RWPE1 (cell line): Measurements from ENCODE around the gene KISS1R.

Source experiments
- CTCF ChIA-PET: fragments of 350-600 bp; sonication (Branson Sonifier 250); formaldehyde crosslinking; extraction: SDS; loops from one replicate; lab custom pipeline; 2021; lab: Yijun Ruan, JAX
- POLR2A ChIA-PET: fragments of 400-600 bp; formaldehyde crosslinking; extraction: SDS; loops from one replicate; lab custom pipeline; 2020; ENCODE audit warnings: antibody characterized with exemption; ENCODE audit not compliant: low non-redundant PET; lab: Yijun Ruan, JAX
- DNase-seq: peaks from one replicate; pipeline ENCODE4 v3.0.0; 2012; ENCODE audit warnings: low spot score
- H3K27ac ChIP-seq: fragments of 450-650 bp; 2 replicates; pipeline ENCODE4 v1.5.1; 2017
- TF ChIP-seq, protein P1 (sequence below): fragments of 450-650 bp; conservative IDR thresholded peaks from 2 replicates; pipeline ENCODE4 v1.5.1; 2017; ENCODE audit warnings: low read depth, mild to moderate bottlenecking

KISS1R gene

DNA sequence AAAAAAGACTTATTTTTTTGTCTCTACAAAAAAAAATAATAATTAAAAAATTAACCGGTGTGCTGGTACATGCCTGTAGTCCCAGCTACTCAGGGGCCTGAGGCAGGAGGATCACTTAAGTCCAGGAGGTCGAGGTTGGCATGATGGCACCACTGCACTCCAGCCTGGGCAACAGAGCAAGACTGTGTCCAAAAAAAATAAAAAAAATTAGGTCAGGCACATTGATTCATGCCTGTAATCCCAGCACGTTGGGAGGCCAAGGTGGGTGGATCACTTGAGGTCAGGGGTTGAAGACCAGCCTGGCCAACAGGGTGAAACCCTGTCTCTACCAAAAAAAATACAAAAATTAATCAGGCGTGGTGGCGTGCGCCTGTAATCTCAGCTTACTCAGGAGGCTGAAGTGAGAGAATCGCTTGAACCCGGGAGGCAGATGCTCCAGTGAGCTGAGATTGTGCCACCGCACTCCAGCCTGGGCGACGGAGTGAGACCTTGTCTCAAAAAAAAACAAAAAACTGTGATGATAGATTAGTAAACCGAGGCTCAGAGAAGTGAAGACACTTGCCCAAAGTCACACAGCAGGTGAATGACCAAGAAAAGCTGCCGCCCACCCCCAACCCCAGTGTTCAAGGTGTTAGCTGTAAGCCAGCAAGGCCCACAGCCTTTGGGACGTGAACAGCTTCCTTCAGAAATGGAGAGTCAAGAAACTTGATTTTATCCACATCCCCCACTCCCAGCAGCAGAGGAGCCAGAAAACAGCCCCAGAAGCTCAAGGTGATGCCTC lies 14.5 kb upstream of the KISS1R start:
- TF ChIP-seq, protein P1, sequence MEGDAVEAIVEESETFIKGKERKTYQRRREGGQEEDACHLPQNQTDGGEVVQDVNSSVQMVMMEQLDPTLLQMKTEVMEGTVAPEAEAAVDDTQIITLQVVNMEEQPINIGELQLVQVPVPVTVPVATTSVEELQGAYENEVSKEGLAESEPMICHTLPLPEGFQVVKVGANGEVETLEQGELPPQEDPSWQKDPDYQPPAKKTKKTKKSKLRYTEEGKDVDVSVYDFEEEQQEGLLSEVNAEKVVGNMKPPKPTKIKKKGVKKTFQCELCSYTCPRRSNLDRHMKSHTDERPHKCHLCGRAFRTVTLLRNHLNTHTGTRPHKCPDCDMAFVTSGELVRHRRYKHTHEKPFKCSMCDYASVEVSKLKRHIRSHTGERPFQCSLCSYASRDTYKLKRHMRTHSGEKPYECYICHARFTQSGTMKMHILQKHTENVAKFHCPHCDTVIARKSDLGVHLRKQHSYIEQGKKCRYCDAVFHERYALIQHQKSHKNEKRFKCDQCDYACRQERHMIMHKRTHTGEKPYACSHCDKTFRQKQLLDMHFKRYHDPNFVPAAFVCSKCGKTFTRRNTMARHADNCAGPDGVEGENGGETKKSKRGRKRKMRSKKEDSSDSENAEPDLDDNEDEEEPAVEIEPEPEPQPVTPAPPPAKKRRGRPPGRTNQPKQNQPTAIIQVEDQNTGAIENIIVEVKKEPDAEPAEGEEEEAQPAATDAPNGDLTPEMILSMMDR: no peak
- ChIA-PET CTCF (interaction anchor here (0.6 to 0.7 kb wide), 3 partner anchors 19 to 54 kb away, joined by 4 to 5 read pairs (median 5); no protein-coding TSS in a partner anchor), POLR2A (no interaction called here)
- no peak for DNase-seq
- H3K27ac ChIP-seq: peak overlapping the region; percentile 59

- no peak for DNase-seq
- TF ChIP-seq, protein P1: no peak
- POLR2A ChIA-PET: no interaction called here
- peak overlapping the region; percentile 59 for H3K27ac ChIP-seq
- CTCF ChIA-PET: interaction anchor here (0.7 kb wide), 2 partner anchors 54 to 78 kb away, joined by 3 to 5 read pairs; no protein-coding TSS in a partner anchor
These were observed 13.8 kb upstream of the KISS1R start for GRCh38 chr19:903266-903797.

GRCh38 chr19:904545-904944 lies 12.6 kb upstream of the KISS1R start:
- TF ChIP-seq, protein P1: no peak
- no peak for DNase-seq
- CTCF ChIA-PET: interaction anchor here (0.7 to 1.2 kb wide), 2 partner anchors 79 to 502 kb away, joined by 6 to 7 read pairs; no protein-coding TSS in a partner anchor
- peak overlapping the region; percentile 59 for H3K27ac ChIP-seq
- POLR2A ChIA-PET: no interaction called here

- ChIA-PET POLR2A (no interaction called here), CTCF (interaction anchor here (0.6 kb wide), 1 partner anchor 73 kb away, joined by 3 read pairs; no protein-coding TSS in a partner anchor)
- peak overlapping the region; percentile 91; the same call in 1 of the 2 replicates for H3K27ac ChIP-seq
- TF ChIP-seq, protein P1: no peak
- DNase-seq: no peak
These were observed 10.7 kb upstream of the KISS1R start for GRCh38 chr19:906480-906879.

DNA sequence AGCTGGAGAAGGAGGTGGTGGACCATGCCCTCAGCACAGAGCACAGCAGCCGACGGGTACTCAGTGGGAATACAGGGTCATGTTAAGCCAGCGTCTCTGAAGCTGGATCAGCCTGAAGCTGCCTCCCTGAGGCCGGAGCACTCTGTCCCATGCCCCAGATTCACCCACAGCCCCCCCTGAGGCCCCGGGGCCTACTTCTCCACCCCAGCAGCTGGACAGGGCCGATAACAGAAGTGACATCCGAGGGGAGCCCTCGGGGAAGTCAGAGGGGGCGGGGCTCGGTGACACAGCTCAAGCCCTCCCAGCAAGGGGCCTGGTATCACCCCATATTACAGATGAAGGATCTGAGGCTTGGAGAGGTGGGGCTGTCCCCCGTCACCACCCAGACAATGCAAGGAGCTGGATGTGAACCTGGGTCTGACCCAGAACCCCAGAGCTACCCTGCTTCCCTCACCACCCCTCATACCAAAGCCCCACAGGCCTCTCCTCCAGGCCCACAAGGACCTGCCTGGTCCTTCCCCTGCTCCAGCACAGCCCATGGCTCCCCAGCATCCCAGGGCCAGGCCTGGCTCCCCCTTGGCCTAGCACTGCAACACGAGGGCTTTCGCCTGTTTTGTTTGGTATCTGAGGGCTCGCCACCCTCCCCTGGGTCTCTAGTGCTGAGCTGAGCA lies 9.8 kb upstream of the KISS1R start:
- POLR2A ChIA-PET: no interaction called here
- DNase-seq: no peak
- TF ChIP-seq, protein P1: no peak
- CTCF ChIA-PET: interaction anchor here (1.1 kb wide), 1 partner anchor 14 kb away, joined by 3 read pairs; the partner anchor contains the start of genes MED16 and RNU6-9
- peak overlapping the region; percentile 91 for H3K27ac ChIP-seq
